Kidney (tissue), 14 donors: ENCODE measurements around the gene ANKRD23. TPM values are rescaled to one million over a fixed set of nuclear protein-coding genes. Genes with fewer than 3 reads are reported as not detected.

Experiments
- DNase-seq, 5 donors: peaks; one replicate each; pipeline ENCODE4 v3.0.0-alpha.2; 2013 to 2020
- FAIRE-seq: peaks from 2 replicates; lab custom pipeline; 2012; peaks lifted over from hg19 to GRCh38; lab: Jason Lieb, UNC
- H3K27ac ChIP-seq, 2 donors: one replicate each; pipeline ENCODE4 v1.7.0; 2013; ENCODE audit warnings: low read depth in 2 of 2, low read length in 2 of 2, inconsistent platforms in 1 of 2
- H3K27me3 ChIP-seq: one replicate; pipeline ENCODE4 v1.7.1; 2013; ENCODE audit warnings: low read length, inconsistent platforms; ENCODE audit not compliant: control insufficient read depth, insufficient read depth
- H3K36me3 ChIP-seq, 3 donors: one replicate each; pipeline versions ENCODE4 v1.7.0 to v1.7.1; 2013; ENCODE audit warnings: low read length in 3 of 3, control low read depth in 1 of 3, inconsistent platforms in 1 of 3; ENCODE audit not compliant: insufficient read depth in 3 of 3, control insufficient read depth in 2 of 3
- H3K4me1 ChIP-seq, 3 donors: one replicate each; pipeline versions ENCODE4 v1.7.0 to v1.7.1; 2013; ENCODE audit warnings: low read length in 3 of 3, inconsistent platforms in 1 of 3, low read depth in 1 of 3; ENCODE audit not compliant: control insufficient read depth in 2 of 3, insufficient read depth in 2 of 3
- H3K4me3 ChIP-seq, 3 donors: one replicate each; pipeline versions ENCODE4 v1.7.0 to v1.8.1; 2013; ENCODE audit warnings: low read length in 3 of 3, control low read depth in 1 of 3, inconsistent platforms in 1 of 3
- H3K9ac ChIP-seq, 3 donors: one replicate each; pipeline versions ENCODE4 v1.7.0 to v1.7.1; 2013; ENCODE audit warnings: low read length in 3 of 3, control low read depth in 1 of 3, inconsistent platforms in 1 of 3
- H3K9me3 ChIP-seq, 3 donors: one replicate each; pipeline versions ENCODE4 v1.7.0 to v1.7.1; 2013; ENCODE audit warnings: low read length in 3 of 3, control low read depth in 1 of 3, inconsistent platforms in 1 of 3; ENCODE audit not compliant: control insufficient read depth in 2 of 3, insufficient read depth in 1 of 3
- CTCF ChIP-seq: IDR thresholded peaks from 3 replicates; pipeline ENCODE4 v1.5.1; 2012; ENCODE audit warnings: mild to moderate bottlenecking, moderate library complexity, borderline replicate concordance; ENCODE audit not compliant: insufficient read depth; ENCODE audit errors: extremely low read depth
- intact Hi-C: fragments of 100-400 bp; cut with DNase I; formaldehyde crosslinking; loops from one replicate; pipeline ENCODE4 v1.11.1; 2022
- polyA plus RNA-seq: library from polyadenylated mRNA; stranded (reverse); fragments of 350-450 nt; fragmentation: Illumina TruSeq; extraction: RNeasy Lipid Tissue Mini Kit (QIAGEN cat#74804); gene quantifications from one replicate; pipeline ENCODE4 v1.2.3, GENCODE V29; 2014; ENCODE audit warnings: low read depth, low replicate concordance; ENCODE audit not compliant: insufficient read depth
- total RNA-seq: library from RNA; stranded (reverse); fragmentation: NEBNext Ultra II Directional; extraction: Animal tissue kit (Norgen Biotek cat#: 25700); gene quantifications from one replicate; pipeline ENCODE4 v1.2.1, GENCODE V29; 2021
- donor health status: control.
- donor health status: control.
- donor health status: control.
- donor health status: control.
- donor health status: control.
- donor health status: DM: yes; HTN: yes; CAD: no.
- donor health status: Normal renal cell carcinoma (clear cell type).

ANKRD23 gene
- total and polyA plus RNA-seq, 2 donors from 2014 or later = 1.6 to 4.0 TPM

GRCh38 chr2:96882906-96883305 lies 39.1 kb upstream of the ANKRD23 start:
- Histone ChIP-seq H3K9me3 (no peaks in the 10 kb centered on the region), H3K4me3 (no peak overlapping the region), H3K4me1 (peaks cover 0 to 10% (median 0%) of the 10 kb centered on the region in 3 donors), H3K9ac (no peak overlapping the region), H3K36me3 (no peaks in the 10 kb centered on the region), H3K27me3 (no peaks in the 10 kb centered on the region), H3K27ac (no peak overlapping the region)
- no peak for DNase-seq
- FAIRE-seq = no peak
- intact Hi-C loops = no loop called here
- no peak for TF ChIP-seq CTCF

- H3K4me3 ChIP-seq = no peak overlapping the region
- no peaks in the 10 kb centered on the region for H3K9me3 ChIP-seq
- peaks cover 0 to 7% (median 0%) of the 10 kb centered on the region in 3 donors for H3K4me1 ChIP-seq
- no peaks in the 10 kb centered on the region for H3K27me3 ChIP-seq
- intact Hi-C loops = no loop called here
- peak in 1 of 5 donors; percentile 77 for DNase-seq
- no peak overlapping the region for H3K27ac ChIP-seq
- TF ChIP-seq CTCF = no peak
- H3K36me3 ChIP-seq = no peaks in the 10 kb centered on the region
- FAIRE-seq = no peak
- no peak overlapping the region for H3K9ac ChIP-seq
Observed at GRCh38 chr2:96882230-96882629, 38.4 kb upstream of the ANKRD23 start.

GRCh38 chr2:96881349-96882195 lies 37.8 kb upstream of the ANKRD23 start:
- no peaks in the 10 kb centered on the region for H3K36me3 ChIP-seq
- peak in 2 of 5 donors; percentile 48 to 84 for DNase-seq
- H3K9ac ChIP-seq = no peak overlapping the region
- no peaks in the 10 kb centered on the region for H3K27me3 ChIP-seq
- no peak overlapping the region for H3K4me3 ChIP-seq
- intact Hi-C loops = no loop called here
- TF ChIP-seq CTCF = no peak
- H3K4me1 ChIP-seq = peaks cover 0 to 6% (median 0%) of the 10 kb centered on the region in 3 donors
- H3K27ac ChIP-seq = no peak overlapping the region
- H3K9me3 ChIP-seq = no peaks in the 10 kb centered on the region
- no peak for FAIRE-seq
